ENCODE results near the gene EGFLAM.
"Not testable (repeated sequence)": the region's sequence is repeated elsewhere in the genome, so short reads cannot be mapped to it uniquely, and the experiment has no call there.

EGFLAM gene

DNA sequence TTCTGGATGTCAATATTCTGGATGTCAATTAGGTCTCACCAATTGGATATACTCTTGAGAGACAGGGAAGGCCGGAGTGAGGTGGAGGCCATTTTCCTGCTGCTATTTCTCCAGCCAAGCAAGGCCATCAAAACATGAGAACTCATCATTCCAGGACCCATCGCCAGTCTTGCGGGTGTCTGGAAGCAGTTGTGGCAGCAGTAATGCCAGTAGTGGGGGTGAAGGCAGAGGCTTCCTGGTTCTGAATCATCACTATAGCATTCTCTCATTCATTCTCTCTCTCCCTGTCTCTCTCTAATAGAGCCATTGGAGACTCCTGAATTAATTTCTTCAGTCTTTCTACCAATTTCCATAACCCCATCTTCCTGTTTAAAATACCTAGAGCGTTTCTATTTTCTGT, 71.8 kb downstream of the EGFLAM start:
- H2BK120ac ChIP-seq (ENCODE audit: insufficient read depth, low read length, poor library complexity), result no peak overlapping the region
- H3K18ac ChIP-seq (ENCODE audit: low read length), result no peak overlapping the region
- H4K91ac ChIP-seq (ENCODE audit: low read depth, low read length), result no peak overlapping the region
- no peak overlapping the region for H4K8ac ChIP-seq (ENCODE audit: low read depth, low read length)
- H3K4me3 ChIP-seq (ENCODE audit: low read depth, low read length), result no peak overlapping the region
- H3K4ac ChIP-seq (ENCODE audit: low read depth, low read length), result no peak overlapping the region
- H2BK12ac ChIP-seq (ENCODE audit: low read length), result no peak overlapping the region
- no peaks in the 10 kb centered on the region for H3K27me3 ChIP-seq (ENCODE audit: insufficient read depth, low read length)
- H3K14ac ChIP-seq (ENCODE audit: low read length), result no peak overlapping the region
- no peak overlapping the region for H3K4me2 ChIP-seq (ENCODE audit: low read length)
- no peak for DNase-seq
- H3K79me1 ChIP-seq (ENCODE audit: low read length), result no peaks in the 10 kb centered on the region
- no peak overlapping the region for H4K12ac ChIP-seq (ENCODE audit: low read depth, low read length)
- no CpG with 5 or more reads among the region's 4 CpGs for WGBS (ENCODE audit: extremely low coverage, insufficient coverage, insufficient read length)
- H3K4me1 ChIP-seq (ENCODE audit: control insufficient read depth in 1 of 2, insufficient read depth in 2 of 2, low read length in 2 of 2), result no peaks in the 10 kb centered on the region
- H2AFZ ChIP-seq (ENCODE audit: insufficient read depth, low read length, poor library complexity), result no peak overlapping the region
- H3K36me3 ChIP-seq (ENCODE audit: control insufficient read depth in 1 of 2, insufficient read depth in 2 of 2, low read length in 2 of 2), result no peaks in the 10 kb centered on the region
- no peak overlapping the region for H3K27ac ChIP-seq (ENCODE audit: low read depth, low read length)
- H3K23ac ChIP-seq (ENCODE audit: low read length), result no peak overlapping the region
- H2BK5ac ChIP-seq (ENCODE audit: low read depth, low read length, poor library complexity), result no peak overlapping the region
- no peaks in the 10 kb centered on the region for H3K79me2 ChIP-seq (ENCODE audit: control insufficient read depth, insufficient read depth, low read length, poor library complexity)
- no peak overlapping the region for H2AK5ac ChIP-seq (ENCODE audit: low read length)
- no peak overlapping the region for H3K9ac ChIP-seq (ENCODE audit: low read length)
- H3K9me3 ChIP-seq (ENCODE audit: insufficient read depth, low read depth, low read length), result peaks cover 1% of the 10 kb centered on the region

DNA sequence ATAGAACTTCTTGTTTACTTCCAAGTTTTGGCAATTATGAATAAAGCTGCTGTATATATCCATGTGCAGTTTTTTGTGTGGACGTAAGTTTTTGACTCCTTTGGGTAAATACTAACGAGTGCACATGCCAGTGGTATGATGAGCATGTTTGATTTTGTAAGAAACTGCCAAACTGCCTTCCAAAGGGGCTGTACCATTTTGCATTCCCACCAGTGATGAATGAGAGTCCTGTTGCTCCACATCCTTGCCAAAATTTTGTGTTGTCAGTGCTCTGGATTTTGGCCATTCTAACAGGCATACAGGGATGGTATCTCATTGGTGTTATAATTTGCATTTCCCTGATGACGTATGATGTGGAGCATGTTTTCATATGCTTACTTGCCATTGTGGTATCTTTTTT, 73.5 kb downstream of the EGFLAM start:
- Histone ChIP-seq H4K8ac (ENCODE audit: low read depth, low read length) (no peak overlapping the region), H3K4me1 (ENCODE audit: control insufficient read depth in 1 of 2, insufficient read depth in 2 of 2, low read length in 2 of 2) (no peaks in the 10 kb centered on the region), H3K27me3 (ENCODE audit: insufficient read depth, low read length) (no peaks in the 10 kb centered on the region), H4K12ac (ENCODE audit: low read depth, low read length) (no peak overlapping the region), H2BK12ac (ENCODE audit: low read length) (no peak overlapping the region), H2AFZ (ENCODE audit: insufficient read depth, low read length, poor library complexity) (no peak overlapping the region), H3K18ac (ENCODE audit: low read length) (no peak overlapping the region), H2BK5ac (ENCODE audit: low read depth, low read length, poor library complexity) (no peak overlapping the region), H3K9ac (ENCODE audit: low read length) (no peak overlapping the region), H3K36me3 (ENCODE audit: control insufficient read depth in 1 of 2, insufficient read depth in 2 of 2, low read length in 2 of 2) (no peaks in the 10 kb centered on the region), H3K4me3 (ENCODE audit: low read depth, low read length) (no peak overlapping the region), H2BK120ac (ENCODE audit: insufficient read depth, low read length, poor library complexity) (no peak overlapping the region), H3K4me2 (ENCODE audit: low read length) (no peak overlapping the region), H3K23ac (ENCODE audit: low read length) (no peak overlapping the region), H4K91ac (ENCODE audit: low read depth, low read length) (no peak overlapping the region), H3K27ac (ENCODE audit: low read depth, low read length) (no peak overlapping the region), H2AK5ac (ENCODE audit: low read length) (no peak overlapping the region), H3K9me3 (ENCODE audit: insufficient read depth, low read depth, low read length) (peaks cover 1% of the 10 kb centered on the region), H3K4ac (ENCODE audit: low read depth, low read length) (no peak overlapping the region), H3K14ac (ENCODE audit: low read length) (no peak overlapping the region), H3K79me2 (ENCODE audit: control insufficient read depth, insufficient read depth, low read length, poor library complexity) (no peaks in the 10 kb centered on the region), H3K79me1 (ENCODE audit: low read length) (no peaks in the 10 kb centered on the region)
- whole genome bisulfite sequencing (ENCODE audit: extremely low coverage, insufficient coverage, insufficient read length), result no CpG with 5 or more reads among the region's 3 CpGs
- no peak for DNase-seq

DNA sequence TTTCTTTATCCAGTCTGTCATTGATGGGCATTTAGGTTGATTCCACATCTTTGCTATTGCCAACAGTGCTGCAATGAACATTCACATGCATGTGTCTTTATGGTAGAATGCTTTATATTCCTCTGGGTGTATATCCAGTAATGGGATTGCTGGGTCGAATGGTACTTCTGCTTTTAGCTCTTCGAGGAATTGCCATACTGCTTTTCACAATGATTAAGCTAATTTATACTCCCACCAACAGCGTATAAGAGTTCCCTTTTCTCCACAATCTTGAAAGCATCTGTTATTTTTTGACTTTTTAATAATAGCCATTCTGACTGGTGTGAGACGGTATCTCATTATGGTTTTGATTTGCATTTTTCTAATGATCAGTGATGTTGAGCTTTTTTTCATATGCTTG, 74.8 kb downstream of the EGFLAM start:
- H2BK5ac ChIP-seq (ENCODE audit: low read depth, low read length, poor library complexity); H3K27me3 ChIP-seq (ENCODE audit: insufficient read depth, low read length); H3K4me2 ChIP-seq (ENCODE audit: low read length); H3K79me1 ChIP-seq (ENCODE audit: low read length); H3K4me3 ChIP-seq (ENCODE audit: low read depth, low read length); H3K18ac ChIP-seq (ENCODE audit: low read length); DNase-seq; H4K8ac ChIP-seq (ENCODE audit: low read depth, low read length); H3K4me1 ChIP-seq (ENCODE audit: control insufficient read depth in 1 of 2, insufficient read depth in 2 of 2, low read length in 2 of 2); H2BK12ac ChIP-seq (ENCODE audit: low read length); H3K9ac ChIP-seq (ENCODE audit: low read length); H3K23ac ChIP-seq (ENCODE audit: low read length); H4K12ac ChIP-seq (ENCODE audit: low read depth, low read length); H3K14ac ChIP-seq (ENCODE audit: low read length); H2AFZ ChIP-seq (ENCODE audit: insufficient read depth, low read length, poor library complexity); H4K91ac ChIP-seq (ENCODE audit: low read depth, low read length); H3K9me3 ChIP-seq (ENCODE audit: insufficient read depth, low read depth, low read length); H3K79me2 ChIP-seq (ENCODE audit: control insufficient read depth, insufficient read depth, low read length, poor library complexity); H3K36me3 ChIP-seq (ENCODE audit: control insufficient read depth in 1 of 2, insufficient read depth in 2 of 2, low read length in 2 of 2); H2BK120ac ChIP-seq (ENCODE audit: insufficient read depth, low read length, poor library complexity); H2AK5ac ChIP-seq (ENCODE audit: low read length); H3K27ac ChIP-seq (ENCODE audit: low read depth, low read length); H3K4ac ChIP-seq (ENCODE audit: low read depth, low read length): not testable (repeated sequence)
- no CpG with 5 or more reads among the region's 4 CpGs for WGBS (ENCODE audit: extremely low coverage, insufficient coverage, insufficient read length)

DNA sequence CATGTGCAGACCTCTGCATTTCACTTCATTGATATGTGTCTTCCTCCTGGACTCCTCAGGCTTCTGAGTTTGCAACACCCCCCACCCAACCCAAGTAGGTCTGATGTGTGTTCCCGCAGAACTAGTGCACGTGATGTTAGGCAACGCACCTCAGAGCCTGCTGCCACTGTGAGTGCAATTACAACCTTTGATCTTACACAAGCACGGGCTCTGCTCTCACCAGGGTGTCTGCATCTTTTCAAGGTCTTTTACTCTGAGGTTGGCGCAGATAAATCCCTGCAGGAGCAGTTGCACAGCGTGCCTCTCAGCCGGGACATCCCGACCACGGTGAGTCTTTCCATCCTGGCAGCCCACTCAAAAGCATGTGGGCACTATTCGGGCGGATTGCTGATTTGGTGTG, 80.1 kb downstream of the EGFLAM start:
- no CpG with 5 or more reads among the region's 11 CpGs for WGBS (ENCODE audit: extremely low coverage, insufficient coverage, insufficient read length)
- H3K27ac ChIP-seq (ENCODE audit: low read depth, low read length), result no peak overlapping the region
- no peak overlapping the region for H2BK120ac ChIP-seq (ENCODE audit: insufficient read depth, low read length, poor library complexity)
- no peaks in the 10 kb centered on the region for H3K27me3 ChIP-seq (ENCODE audit: insufficient read depth, low read length)
- H2BK12ac ChIP-seq (ENCODE audit: low read length), result no peak overlapping the region
- DNase-seq, result no peak
- H2BK5ac ChIP-seq (ENCODE audit: low read depth, low read length, poor library complexity), result no peak overlapping the region
- no peak overlapping the region for H3K23ac ChIP-seq (ENCODE audit: low read length)
- no peak overlapping the region for H3K14ac ChIP-seq (ENCODE audit: low read length)
- H2AFZ ChIP-seq (ENCODE audit: insufficient read depth, low read length, poor library complexity), result no peak overlapping the region
- H3K36me3 ChIP-seq (ENCODE audit: control insufficient read depth in 1 of 2, insufficient read depth in 2 of 2, low read length in 2 of 2), result no peaks in the 10 kb centered on the region
- no peaks in the 10 kb centered on the region for H3K79me2 ChIP-seq (ENCODE audit: control insufficient read depth, insufficient read depth, low read length, poor library complexity)
- H3K9ac ChIP-seq (ENCODE audit: low read length), result no peak overlapping the region
- H4K12ac ChIP-seq (ENCODE audit: low read depth, low read length), result no peak overlapping the region
- no peak overlapping the region for H4K91ac ChIP-seq (ENCODE audit: low read depth, low read length)
- H4K8ac ChIP-seq (ENCODE audit: low read depth, low read length), result no peak overlapping the region
- H2AK5ac ChIP-seq (ENCODE audit: low read length), result no peak overlapping the region
- H3K18ac ChIP-seq (ENCODE audit: low read length), result no peak overlapping the region
- no peaks in the 10 kb centered on the region for H3K79me1 ChIP-seq (ENCODE audit: low read length)
- no peaks in the 10 kb centered on the region for H3K9me3 ChIP-seq (ENCODE audit: insufficient read depth, low read depth, low read length)
- H3K4me3 ChIP-seq (ENCODE audit: low read depth, low read length), result no peak overlapping the region
- no peak overlapping the region for H3K4ac ChIP-seq (ENCODE audit: low read depth, low read length)
- peaks cover 0 to 3% of the 10 kb centered on the region in 2 experiments for H3K4me1 ChIP-seq (ENCODE audit: control insufficient read depth in 1 of 2, insufficient read depth in 2 of 2, low read length in 2 of 2)
- H3K4me2 ChIP-seq (ENCODE audit: low read length), result no peak overlapping the region
